ENCODE data around the gene CCDC120.

The CCDC120 gene

GRCh38 chrX:49064303-49064702 lies 5.5 kb downstream of the CCDC120 start:
- no peaks in the 10 kb centered on the region for H3K27me3 ChIP-seq
- no peaks in the 10 kb centered on the region for H3K9me3 ChIP-seq
- no peaks in the 10 kb centered on the region for H3K36me3 ChIP-seq
- no peaks in the 10 kb centered on the region for H3K4me1 ChIP-seq (ENCODE audit: control insufficient read depth in 1 of 2, insufficient read depth in 1 of 2, low read depth in 1 of 2, low read length in 1 of 2)
- no peak overlapping the region for H3K27ac ChIP-seq
- H3K4me3 ChIP-seq (ENCODE audit: low read depth in 1 of 2, low read length in 1 of 2): no peak overlapping the region
- no peak for TF ChIP-seq CTCF (IDR thresholded peaks at IDR 0.05)

GRCh38 chrX:49064735-49065134 lies 5.9 kb downstream of the CCDC120 start:
- no peaks in the 10 kb centered on the region for H3K9me3 ChIP-seq
- TF ChIP-seq CTCF (IDR thresholded peaks at IDR 0.05): no peak
- no peak overlapping the region for H3K4me3 ChIP-seq (ENCODE audit: low read depth in 1 of 2, low read length in 1 of 2)
- H3K36me3 ChIP-seq: no peaks in the 10 kb centered on the region
- no peaks in the 10 kb centered on the region for H3K4me1 ChIP-seq (ENCODE audit: control insufficient read depth in 1 of 2, insufficient read depth in 1 of 2, low read depth in 1 of 2, low read length in 1 of 2)
- no peak overlapping the region for H3K27ac ChIP-seq
- no peaks in the 10 kb centered on the region for H3K27me3 ChIP-seq

GRCh38 chrX:49066278-49066677 lies 7.5 kb downstream of the CCDC120 start:
- TF ChIP-seq CTCF (IDR thresholded peaks at IDR 0.05): no peak
- H3K27ac ChIP-seq: no peak overlapping the region

GRCh38 chrX:49066690-49067089 lies 7.9 kb downstream of the CCDC120 start:
- Histone ChIP-seq H3K36me3 (no peaks in the 10 kb centered on the region), H3K27ac (no peak overlapping the region), H3K9me3 (no peaks in the 10 kb centered on the region), H3K27me3 (no peaks in the 10 kb centered on the region), H3K4me1 (ENCODE audit: control insufficient read depth in 1 of 2, insufficient read depth in 1 of 2, low read depth in 1 of 2, low read length in 1 of 2) (no peaks in the 10 kb centered on the region), H3K4me3 (ENCODE audit: low read depth in 1 of 2, low read length in 1 of 2) (no peak overlapping the region)
- TF ChIP-seq CTCF (IDR thresholded peaks at IDR 0.05): no peak

More at GRCh38 chrX:49066278-49066677, 7.5 kb downstream of the CCDC120 start:
- Histone ChIP-seq H3K4me3 (ENCODE audit: low read depth in 1 of 2, low read length in 1 of 2) (no peak overlapping the region), H3K27me3 (no peaks in the 10 kb centered on the region), H3K36me3 (no peaks in the 10 kb centered on the region), H3K4me1 (ENCODE audit: control insufficient read depth in 1 of 2, insufficient read depth in 1 of 2, low read depth in 1 of 2, low read length in 1 of 2) (no peaks in the 10 kb centered on the region), H3K9me3 (no peaks in the 10 kb centered on the region)

GRCh38 chrX:49067285-49068120 lies 8.7 kb downstream of the CCDC120 start:
- Histone ChIP-seq H3K27me3 (no peaks in the 10 kb centered on the region), H3K9me3 (no peaks in the 10 kb centered on the region)

More at GRCh38 chrX:49067285-49068120, 8.7 kb downstream of the CCDC120 start:
- Histone ChIP-seq H3K4me1 (ENCODE audit: control insufficient read depth in 1 of 2, insufficient read depth in 1 of 2, low read depth in 1 of 2, low read length in 1 of 2) (no peaks in the 10 kb centered on the region), H3K4me3 (ENCODE audit: low read depth in 1 of 2, low read length in 1 of 2) (no peak overlapping the region), H3K27ac (no peak overlapping the region), H3K36me3 (no peaks in the 10 kb centered on the region)
- no peak for TF ChIP-seq CTCF (IDR thresholded peaks at IDR 0.05)
